HG02623 (cell line): Measurements from ENCODE around the gene SCTR.
A peak's percentile ranks its signal among the peaks of the same experiment; 100 is the strongest.

ENCODE experiments used
- ATAC-seq: cut with Tn5 transposase; IDR thresholded peaks from one replicate; pipeline ENCODE4 v1.9.1; 2021; ENCODE audit warnings: moderate library complexity; ENCODE audit not compliant: unreplicated experiment

SCTR gene

GRCh38 chr2:119525614-119526013 is 1.3 kb upstream of the SCTR start:
- no peak for ATAC-seq

GRCh38 chr2:119523383-119523951 is 816 bp downstream of the SCTR start:
- ATAC-seq: no peak

- no peak for ATAC-seq
These were observed 1.6 kb downstream of the SCTR start for GRCh38 chr2:119522671-119523070.

GRCh38 chr2:119521433-119522050 is 2.7 kb downstream of the SCTR start:
- ATAC-seq: no peak

GRCh38 chr2:119520696-119521432 is 3.4 kb downstream of the SCTR start:
- no peak for ATAC-seq

GRCh38 chr2:119519057-119519408 is 5.2 kb downstream of the SCTR start:
- ATAC-seq: no peak

GRCh38 chr2:119518401-119519056 is 5.8 kb downstream of the SCTR start:
- no peak for ATAC-seq

GRCh38 chr2:119517433-119517832 is 6.8 kb downstream of the SCTR start:
- peak; percentile 91 for ATAC-seq

GRCh38 chr2:119516121-119516520 is 8.2 kb downstream of the SCTR start:
- no peak for ATAC-seq

- no peak for ATAC-seq
These were observed 10.5 kb downstream of the SCTR start for GRCh38 chr2:119513832-119514231.

- no peak for ATAC-seq
These were observed 11.3 kb downstream of the SCTR start for GRCh38 chr2:119512946-119513345.

GRCh38 chr2:119511989-119512388 is 12.3 kb downstream of the SCTR start:
- no peak for ATAC-seq

GRCh38 chr2:119508756-119509155 is 15.5 kb downstream of the SCTR start:
- no peak for ATAC-seq

GRCh38 chr2:119496682-119497081 is 27.6 kb downstream of the SCTR start:
- ATAC-seq: no peak

- no peak for ATAC-seq
These were observed 28.3 kb downstream of the SCTR start for GRCh38 chr2:119495948-119496347.

- ATAC-seq: no peak
These were observed 30.0 kb downstream of the SCTR start for GRCh38 chr2:119494163-119494790.

GRCh38 chr2:119491776-119492525 is 32.3 kb downstream of the SCTR start:
- ATAC-seq: no peak

- ATAC-seq: no peak
These were observed 33.6 kb downstream of the SCTR start for GRCh38 chr2:119490653-119491195.

GRCh38 chr2:119490106-119490505 is 34.2 kb downstream of the SCTR start:
- ATAC-seq: no peak

- ATAC-seq: no peak
These were observed 34.9 kb downstream of the SCTR start for GRCh38 chr2:119489232-119489952.
